HG02870 (cell line): Measurements from ENCODE around the gene PIM3.
"Not testable (repeated sequence)": the region's sequence is repeated elsewhere in the genome, so short reads cannot be mapped to it uniquely, and the experiment has no call there.

Experiments used
- ATAC-seq: cut with Tn5 transposase; IDR thresholded peaks from one replicate; pipeline ENCODE4 v1.9.1; 2021; ENCODE audit warnings: mild to moderate bottlenecking, moderate library complexity; ENCODE audit not compliant: unreplicated experiment

PIM3 gene

GRCh38 chr22:49942565-49943404, 17.8 kb upstream of the PIM3 start:
- no peak for ATAC-seq

- ATAC-seq: no peak
These were observed 17.2 kb upstream of the PIM3 start for GRCh38 chr22:49943405-49943765.

- ATAC-seq: no peak
These were observed 16.7 kb upstream of the PIM3 start for GRCh38 chr22:49943771-49944398.

- no peak for ATAC-seq
These were observed 16.1 kb upstream of the PIM3 start for GRCh38 chr22:49944399-49944891.

- not testable (repeated sequence) for ATAC-seq
These were observed 15.4 kb upstream of the PIM3 start for GRCh38 chr22:49945042-49945794.

- ATAC-seq: no peak
These were observed 13.8 kb upstream of the PIM3 start for GRCh38 chr22:49946612-49947295.

GRCh38 chr22:49947296-49947622, 13.3 kb upstream of the PIM3 start:
- ATAC-seq: no peak

GRCh38 chr22:49948116-49948957, 12.2 kb upstream of the PIM3 start:
- ATAC-seq: no peak

- ATAC-seq: no peak
These were observed 11.3 kb upstream of the PIM3 start for GRCh38 chr22:49948958-49949913.

GRCh38 chr22:49949914-49950292, 10.7 kb upstream of the PIM3 start:
- ATAC-seq: no peak

- no peak for ATAC-seq
These were observed 10.1 kb upstream of the PIM3 start for GRCh38 chr22:49950396-49950994.

- no peak for ATAC-seq
These were observed 9.4 kb upstream of the PIM3 start for GRCh38 chr22:49951000-49951677.

GRCh38 chr22:49951678-49951985, 8.9 kb upstream of the PIM3 start:
- no peak for ATAC-seq

GRCh38 chr22:49951986-49952896, 8.3 kb upstream of the PIM3 start:
- ATAC-seq: no peak

GRCh38 chr22:49953027-49953679, 7.4 kb upstream of the PIM3 start:
- ATAC-seq: no peak

GRCh38 chr22:49953680-49954344, 6.8 kb upstream of the PIM3 start:
- ATAC-seq: no peak
